GM18498 (cell line): ENCODE data around the gene COA1.
"Not testable (repeated sequence)": the region's sequence is repeated elsewhere in the genome, so short reads cannot be mapped to it uniquely, and the experiment has no call there.

ENCODE experiments used
- ATAC-seq: cut with Tn5 transposase; IDR thresholded peaks from one replicate; pipeline ENCODE4 v1.9.1; 2021; ENCODE audit warnings: mild to moderate bottlenecking, moderate library complexity; ENCODE audit not compliant: unreplicated experiment

COA1 gene

GRCh38 chr7:43636093-43636492 lies 93.2 kb downstream of the COA1 start:
- ATAC-seq, result no peak

GRCh38 chr7:43634384-43634783 lies 94.9 kb downstream of the COA1 start:
- no peak for ATAC-seq

- ATAC-seq, result no peak
Measured at GRCh38 chr7:43632746-43633145, 96.6 kb downstream of the COA1 start.

GRCh38 chr7:43631559-43631958 lies 97.8 kb downstream of the COA1 start:
- no peak for ATAC-seq

- ATAC-seq, result no peak
Measured at GRCh38 chr7:43630482-43630881, 98.8 kb downstream of the COA1 start.

- ATAC-seq, result no peak
Measured at GRCh38 chr7:43629857-43630256, 99.5 kb downstream of the COA1 start.

- no peak for ATAC-seq
Measured at GRCh38 chr7:43628431-43628830, 100.9 kb downstream of the COA1 start.

- ATAC-seq, result not testable (repeated sequence)
Measured at GRCh38 chr7:43627798-43628197, 101.5 kb downstream of the COA1 start.

GRCh38 chr7:43626695-43627094 lies 102.6 kb downstream of the COA1 start:
- ATAC-seq, result no peak

GRCh38 chr7:43625980-43626379 lies 103.3 kb downstream of the COA1 start:
- ATAC-seq, result peak; percentile 33

GRCh38 chr7:43625453-43625852 lies 103.9 kb downstream of the COA1 start:
- ATAC-seq, result peak; percentile 83

- ATAC-seq, result no peak
Measured at GRCh38 chr7:43624156-43624555, 105.2 kb downstream of the COA1 start.

- ATAC-seq, result no peak
Measured at GRCh38 chr7:43621729-43622448, 107.4 kb downstream of the COA1 start.

GRCh38 chr7:43619213-43620012 lies 109.9 kb downstream of the COA1 start:
- ATAC-seq, result no peak

GRCh38 chr7:43618073-43618472 lies 111.2 kb downstream of the COA1 start:
- ATAC-seq, result no peak

GRCh38 chr7:43616977-43617376 lies 112.3 kb downstream of the COA1 start:
- no peak for ATAC-seq

- no peak for ATAC-seq
Measured at GRCh38 chr7:43615558-43616145, 113.7 kb downstream of the COA1 start.

GRCh38 chr7:43612599-43613589 lies 116.4 kb downstream of the COA1 start:
- peak; percentile 64 for ATAC-seq

- ATAC-seq, result no peak
Measured at GRCh38 chr7:43612128-43612527, 117.2 kb downstream of the COA1 start.

GRCh38 chr7:43609097-43609496 lies 120.2 kb downstream of the COA1 start:
- ATAC-seq, result no peak

GRCh38 chr7:43604251-43604650 lies 125.1 kb downstream of the COA1 start:
- ATAC-seq, result no peak
